Neutrophil (primary cell): ENCODE measurements around the gene POLRMT.

Source experiments
- H3K27ac ChIP-seq: fragments of 200-600 bp; sonication (generic); 2 replicates; pipeline ENCODE4 v1.5.1; 2016; ENCODE audit warnings: mild to moderate bottlenecking, moderate library complexity
- H3K27me3 ChIP-seq: fragments of 200-600 bp; sonication (generic); 2 replicates; pipeline ENCODE4 v1.6.0; 2016; ENCODE audit warnings: mild to moderate bottlenecking
- H3K36me3 ChIP-seq: fragments of 200-600 bp; sonication (generic); 2 replicates; pipeline ENCODE4 v1.5.1; 2017
- H3K4me1 ChIP-seq, 2 experiments: fragments of 200-600 bp in 1 of 2; sonication (generic) in 1 of 2; 1 replicate in 1 of 2; 2 replicates in 1 of 2; pipeline versions ENCODE4 v1.5.1 to v1.6.1; 2013 to 2016; ENCODE audit warnings: low read depth in 1 of 2, low read length in 1 of 2, mild to moderate bottlenecking in 1 of 2, moderate library complexity in 1 of 2; ENCODE audit not compliant: control insufficient read depth in 1 of 2, insufficient read depth in 1 of 2
- H3K4me3 ChIP-seq, 2 experiments: fragments of 200-600 bp in 1 of 2; sonication (generic) in 1 of 2; 1 replicate in 1 of 2; 2 replicates in 1 of 2; pipeline ENCODE4 v1.5.1; 2013 to 2016; ENCODE audit warnings: low read depth in 1 of 2, low read length in 1 of 2, mild to moderate bottlenecking in 1 of 2, moderate library complexity in 1 of 2
- H3K9me3 ChIP-seq: fragments of 200-600 bp; sonication (generic); 2 replicates; pipeline ENCODE4 v1.5.1; 2016
- TF ChIP-seq, protein P1 (sequence below): fragments of 200-600 bp; sonication (generic); IDR thresholded peaks from 2 replicates; pipeline ENCODE4 v1.5.1; 2016; ENCODE audit warnings: antibody characterized with exemption

POLRMT gene

DNA sequence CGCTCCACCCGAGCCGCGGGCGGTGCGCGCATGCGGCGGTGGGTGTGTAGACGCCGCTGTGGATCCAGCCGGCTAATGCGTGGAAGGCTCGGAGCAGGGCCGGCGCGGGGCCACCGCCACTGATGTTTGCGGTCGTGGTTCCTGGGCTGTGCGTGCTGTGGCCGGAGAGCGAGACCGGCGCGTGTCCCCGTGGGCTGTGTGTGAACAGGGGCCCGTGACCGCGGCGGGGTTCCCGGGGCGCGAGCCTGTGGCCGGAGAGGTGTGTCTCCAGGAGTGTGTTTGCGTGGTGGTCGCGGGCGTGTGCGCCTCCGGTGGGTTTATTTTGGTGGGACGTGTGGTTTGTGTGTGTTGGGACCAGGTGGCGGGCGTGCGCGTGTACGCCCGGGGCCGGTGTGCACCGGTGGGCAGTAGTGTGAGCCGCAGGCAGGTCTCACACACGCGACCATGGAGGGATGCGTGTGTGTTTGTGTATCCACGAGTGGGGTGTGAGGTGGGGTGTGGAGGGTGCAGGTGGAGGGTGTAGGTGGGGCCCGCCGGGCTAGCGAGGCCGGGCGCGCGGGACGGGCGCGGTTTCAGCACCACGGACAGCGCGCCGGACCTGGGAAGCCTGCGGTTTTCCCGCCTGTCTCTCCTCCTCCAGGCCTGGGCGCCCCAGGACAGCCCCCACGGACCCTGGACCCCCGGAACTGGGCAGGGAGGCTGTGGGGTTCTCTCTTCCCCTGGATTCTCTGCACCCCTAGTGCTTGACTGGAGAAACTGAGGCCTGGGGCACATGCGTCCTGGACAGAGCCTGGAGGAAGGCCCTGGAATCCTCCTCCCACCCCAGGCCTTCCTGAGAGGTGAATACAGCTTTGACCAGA is 42.0 kb downstream of the POLRMT start:
- Histone ChIP-seq H3K27ac (no peak overlapping the region), H3K4me1 (no peaks in the 10 kb centered on the region), H3K9me3 (no peaks in the 10 kb centered on the region), H3K36me3 (no peaks in the 10 kb centered on the region), H3K27me3 (peaks cover 94% of the 10 kb centered on the region), H3K4me3 (no peak overlapping the region)
- TF ChIP-seq, protein P1, sequence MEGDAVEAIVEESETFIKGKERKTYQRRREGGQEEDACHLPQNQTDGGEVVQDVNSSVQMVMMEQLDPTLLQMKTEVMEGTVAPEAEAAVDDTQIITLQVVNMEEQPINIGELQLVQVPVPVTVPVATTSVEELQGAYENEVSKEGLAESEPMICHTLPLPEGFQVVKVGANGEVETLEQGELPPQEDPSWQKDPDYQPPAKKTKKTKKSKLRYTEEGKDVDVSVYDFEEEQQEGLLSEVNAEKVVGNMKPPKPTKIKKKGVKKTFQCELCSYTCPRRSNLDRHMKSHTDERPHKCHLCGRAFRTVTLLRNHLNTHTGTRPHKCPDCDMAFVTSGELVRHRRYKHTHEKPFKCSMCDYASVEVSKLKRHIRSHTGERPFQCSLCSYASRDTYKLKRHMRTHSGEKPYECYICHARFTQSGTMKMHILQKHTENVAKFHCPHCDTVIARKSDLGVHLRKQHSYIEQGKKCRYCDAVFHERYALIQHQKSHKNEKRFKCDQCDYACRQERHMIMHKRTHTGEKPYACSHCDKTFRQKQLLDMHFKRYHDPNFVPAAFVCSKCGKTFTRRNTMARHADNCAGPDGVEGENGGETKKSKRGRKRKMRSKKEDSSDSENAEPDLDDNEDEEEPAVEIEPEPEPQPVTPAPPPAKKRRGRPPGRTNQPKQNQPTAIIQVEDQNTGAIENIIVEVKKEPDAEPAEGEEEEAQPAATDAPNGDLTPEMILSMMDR: no peak

DNA sequence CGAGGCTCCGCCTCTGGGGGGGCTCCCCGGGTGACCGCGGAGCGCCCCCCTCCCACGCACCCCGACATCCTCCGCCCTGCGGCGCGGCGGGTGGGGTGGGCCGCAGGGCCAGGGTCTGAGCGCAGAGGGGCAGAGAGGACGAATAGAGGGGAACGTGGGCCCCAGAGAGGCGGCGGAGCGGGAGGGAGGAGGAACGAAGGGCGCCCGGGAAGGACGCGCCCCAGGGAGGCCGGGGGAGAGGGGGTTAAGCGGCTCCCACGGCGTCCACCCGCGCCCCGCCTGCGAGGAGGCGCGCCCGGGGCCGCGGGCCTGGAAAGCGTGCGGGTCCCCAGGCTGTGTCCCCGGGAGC is 42.6 kb downstream of the POLRMT start:
- H3K27ac ChIP-seq: no peak overlapping the region
- H3K4me3 ChIP-seq: no peak overlapping the region
- H3K27me3 ChIP-seq: peaks cover 95% of the 10 kb centered on the region
- no peaks in the 10 kb centered on the region for H3K36me3 ChIP-seq
- TF ChIP-seq, protein P1: no peak
- no peaks in the 10 kb centered on the region for H3K4me1 ChIP-seq
- no peaks in the 10 kb centered on the region for H3K9me3 ChIP-seq

DNA sequence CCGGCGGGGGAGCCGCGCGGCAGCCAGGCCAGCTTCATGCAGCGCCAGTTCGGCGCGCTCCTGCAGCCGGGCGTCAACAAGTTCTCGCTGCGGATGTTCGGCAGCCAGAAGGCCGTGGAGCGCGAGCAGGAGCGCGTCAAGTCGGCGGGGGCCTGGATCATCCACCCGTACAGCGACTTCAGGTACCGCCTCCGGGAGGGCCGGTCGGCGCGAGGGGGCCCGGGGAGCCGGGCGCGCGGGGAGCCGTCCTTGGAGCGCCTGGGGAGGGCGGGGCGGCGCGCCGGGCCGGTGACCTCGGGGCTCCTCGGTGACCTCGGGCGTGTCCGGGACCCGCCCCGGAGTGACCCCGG is 43.0 kb downstream of the POLRMT start:
- Histone ChIP-seq H3K27ac (no peak overlapping the region), H3K36me3 (no peaks in the 10 kb centered on the region), H3K27me3 (peaks cover 95% of the 10 kb centered on the region), H3K4me1 (no peaks in the 10 kb centered on the region), H3K9me3 (no peaks in the 10 kb centered on the region), H3K4me3 (no peak overlapping the region)
- TF ChIP-seq, protein P1: no peak

GRCh38 chr19:589693-590395 is 43.5 kb downstream of the POLRMT start, which contains the start of gene HCN2:
TSS of gene HCN2 (plus strand) at chr19:589881. CDS start at chr19:589946, 65 bp downstream.
- H3K4me1 ChIP-seq: no peaks in the 10 kb centered on the region
- H3K27ac ChIP-seq: no peak within 1 kb of the TSS
- no peaks in the 10 kb centered on the region for H3K36me3 ChIP-seq
- H3K9me3 ChIP-seq: no peaks in the 10 kb centered on the region
- TF ChIP-seq, protein P1: no peak
- H3K27me3 ChIP-seq: peaks cover 92% of the 10 kb centered on the region
- H3K4me3 ChIP-seq: no peak within 1 kb of the TSS

- Histone ChIP-seq H3K9me3 (no peaks in the 10 kb centered on the region), H3K36me3 (no peaks in the 10 kb centered on the region), H3K27ac (no peak overlapping the region), H3K27me3 (peaks cover 89% of the 10 kb centered on the region), H3K4me3 (no peak overlapping the region), H3K4me1 (no peaks in the 10 kb centered on the region)
- TF ChIP-seq, protein P1: no peak
These were observed 44.3 kb downstream of the POLRMT start for GRCh38 chr19:588741-589692.
